Measurements from ENCODE around the gene IFFO2. TPM values are rescaled to one million over a fixed set of nuclear protein-coding genes. Genes with fewer than 3 reads are reported as not detected.

The IFFO2 gene
- total RNA-seq, 1 donor from 2014 or later = 34.6 TPM

DNA sequence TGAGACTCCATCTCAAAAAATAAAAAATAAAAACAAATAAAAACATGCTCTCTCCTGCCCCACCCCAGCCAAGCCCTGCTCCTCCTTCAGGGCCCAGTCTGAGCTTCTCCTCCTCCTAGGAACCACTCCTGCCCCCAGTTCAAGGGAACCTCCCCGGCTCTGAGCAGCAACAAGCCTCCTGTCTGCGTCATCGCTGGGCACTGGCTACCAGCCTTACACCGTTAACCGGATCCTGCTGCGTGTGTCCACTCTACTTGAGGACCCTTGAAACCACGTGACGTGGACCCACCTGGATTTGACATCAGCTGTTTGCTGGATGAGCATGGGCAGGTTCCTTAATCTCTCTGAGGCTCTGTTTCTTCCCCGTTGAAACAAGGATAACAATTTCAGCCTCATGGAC lies 95.4 kb downstream of the IFFO2 start:
- H3K27me3 ChIP-seq = no peaks in the 10 kb centered on the region
- intact Hi-C loops (cut with DNase I) = no loop called here

GRCh38 chr1:18859560-18859959 lies 96.9 kb downstream of the IFFO2 start, which contains the start of gene TAS1R2:
TSS of gene TAS1R2 (minus strand) at chr1:18859660. CDS start at chr1:18859660, 0 bp downstream.
- no peak within 1 kb of the TSS for H3K4me3 ChIP-seq
- TF ChIP-seq POLR2A (IDR thresholded peaks at IDR 0.05) (no peak), CTCF (IDR thresholded peaks at IDR 0.05) (no peak), POLR2AphosphoS5 (IDR thresholded peaks at IDR 0.05; ENCODE audit: insufficient read depth in 1 of 2, low read depth in 1 of 2) (no peak)
- intact Hi-C loops (cut with DNase I) = no loop called here
- H3K4me1 ChIP-seq = no peaks in the 10 kb centered on the region
- H3K9me3 ChIP-seq = no peaks in the 10 kb centered on the region
- DNase-seq (ENCODE audit: extremely low spot score in 2 of 2) = no peak
- H3K27me3 ChIP-seq = no peaks in the 10 kb centered on the region
- no peak within 1 kb of the TSS for H3K27ac ChIP-seq
- no peaks in the 10 kb centered on the region for H3K36me3 ChIP-seq

More for the DNA sequence above, 95.4 kb downstream of the IFFO2 start:
- Histone ChIP-seq H3K27ac (no peak overlapping the region), H3K4me1 (no peaks in the 10 kb centered on the region), H3K36me3 (no peaks in the 10 kb centered on the region), H3K4me3 (no peak overlapping the region), H3K9me3 (no peaks in the 10 kb centered on the region)
- no peak for TF ChIP-seq CTCF (IDR thresholded peaks at IDR 0.05)
- DNase-seq (ENCODE audit: extremely low spot score in 2 of 2) = no peak

DNA sequence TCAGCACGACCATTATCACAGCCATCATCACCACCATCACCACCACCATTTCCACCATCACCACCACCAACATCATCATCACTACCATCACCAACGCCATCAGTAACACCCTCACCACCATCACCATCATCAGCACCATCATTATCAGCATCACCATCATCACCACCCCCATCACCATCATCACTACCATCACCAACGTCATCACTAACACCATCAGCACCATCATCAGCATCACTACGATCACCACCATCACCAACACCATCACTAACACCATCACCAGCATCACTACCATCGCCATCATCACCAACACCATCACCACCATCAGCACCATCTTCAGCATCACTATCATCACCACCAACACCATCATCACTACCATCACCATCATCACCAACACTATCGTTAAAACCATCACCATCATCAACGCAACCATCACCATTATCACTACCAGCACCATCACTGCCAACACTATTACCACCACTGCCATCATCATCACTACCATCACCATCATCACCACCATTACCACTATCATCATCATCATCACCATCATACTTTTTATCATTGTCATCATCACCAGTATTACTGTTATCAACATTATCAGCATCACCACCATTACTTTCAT lies 98.3 kb downstream of the IFFO2 start:
- no peaks in the 10 kb centered on the region for H3K9me3 ChIP-seq
- H3K27ac ChIP-seq = no peak overlapping the region
- no peak overlapping the region for H3K4me3 ChIP-seq
- DNase-seq (ENCODE audit: extremely low spot score in 2 of 2) = no peak
- intact Hi-C loops (cut with DNase I) = no loop called here
- no peaks in the 10 kb centered on the region for H3K27me3 ChIP-seq
- TF ChIP-seq POLR2A (IDR thresholded peaks at IDR 0.05) = no peak
- TF ChIP-seq CTCF (IDR thresholded peaks at IDR 0.05) = no peak
- no peak for TF ChIP-seq POLR2AphosphoS5 (IDR thresholded peaks at IDR 0.05; ENCODE audit: insufficient read depth in 1 of 2, low read depth in 1 of 2)
- no peaks in the 10 kb centered on the region for H3K36me3 ChIP-seq
- no peaks in the 10 kb centered on the region for H3K4me1 ChIP-seq

DNA sequence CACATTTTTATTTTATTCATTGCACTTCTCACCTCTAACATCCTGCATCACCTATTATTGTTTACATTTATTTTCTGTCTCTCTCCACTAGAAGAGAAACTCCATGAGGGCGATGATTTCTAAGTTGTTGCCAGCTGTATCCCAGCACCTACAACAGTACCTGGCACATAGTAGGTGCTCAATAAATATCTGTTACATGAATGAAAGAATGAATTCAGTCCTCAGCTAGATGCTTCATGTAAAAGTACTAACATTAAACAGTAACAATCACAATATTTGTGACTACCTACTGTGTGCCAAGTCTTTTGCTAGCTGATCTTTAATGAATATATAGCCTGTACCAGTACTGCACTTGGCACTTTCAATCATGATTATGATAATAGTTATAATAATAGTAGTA lies 100.0 kb downstream of the IFFO2 start:
- Histone ChIP-seq H3K4me1 (no peaks in the 10 kb centered on the region), H3K27ac (no peak overlapping the region), H3K9me3 (no peaks in the 10 kb centered on the region), H3K27me3 (no peaks in the 10 kb centered on the region), H3K36me3 (no peaks in the 10 kb centered on the region), H3K4me3 (no peak overlapping the region)
- DNase-seq (ENCODE audit: extremely low spot score in 2 of 2) = no peak
- TF ChIP-seq CTCF (IDR thresholded peaks at IDR 0.05) = no peak
- TF ChIP-seq POLR2A (IDR thresholded peaks at IDR 0.05) = no peak
- TF ChIP-seq POLR2AphosphoS5 (IDR thresholded peaks at IDR 0.05; ENCODE audit: insufficient read depth in 1 of 2, low read depth in 1 of 2) = no peak
- intact Hi-C loops (cut with DNase I) = no loop called here

DNA sequence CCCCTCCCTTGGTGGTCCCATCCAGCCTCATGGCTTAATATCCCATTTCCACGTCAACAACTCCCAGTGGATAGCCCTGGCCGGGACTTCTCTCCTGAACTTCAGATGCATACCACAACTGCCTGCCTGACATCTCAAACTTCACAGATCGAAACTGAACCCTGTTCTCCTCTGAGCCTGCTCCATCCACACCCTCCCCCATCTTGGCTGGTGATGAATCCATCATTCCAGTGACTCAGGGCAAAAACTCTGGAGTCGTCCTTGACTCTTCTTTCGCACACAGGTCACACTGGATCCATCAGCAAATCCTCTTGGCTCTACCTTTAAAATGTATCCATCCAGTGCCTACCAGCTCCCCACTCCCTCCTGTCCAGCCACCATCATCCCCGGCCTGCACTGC lies 100.9 kb downstream of the IFFO2 start:
- TF ChIP-seq POLR2A (IDR thresholded peaks at IDR 0.05) (no peak), POLR2AphosphoS5 (IDR thresholded peaks at IDR 0.05; ENCODE audit: insufficient read depth in 1 of 2, low read depth in 1 of 2) (no peak), CTCF (IDR thresholded peaks at IDR 0.05) (no peak)
- intact Hi-C loops (cut with DNase I) = no loop called here
- Histone ChIP-seq H3K9me3 (no peaks in the 10 kb centered on the region), H3K27me3 (no peaks in the 10 kb centered on the region), H3K4me3 (no peak overlapping the region), H3K4me1 (no peaks in the 10 kb centered on the region), H3K36me3 (no peaks in the 10 kb centered on the region), H3K27ac (no peak overlapping the region)
- DNase-seq (ENCODE audit: extremely low spot score in 2 of 2) = no peak
